Measurements from ENCODE around the gene C2orf68.
A peak's percentile ranks its signal among the peaks of the same experiment; 100 is the strongest.

The C2orf68 gene

DNA sequence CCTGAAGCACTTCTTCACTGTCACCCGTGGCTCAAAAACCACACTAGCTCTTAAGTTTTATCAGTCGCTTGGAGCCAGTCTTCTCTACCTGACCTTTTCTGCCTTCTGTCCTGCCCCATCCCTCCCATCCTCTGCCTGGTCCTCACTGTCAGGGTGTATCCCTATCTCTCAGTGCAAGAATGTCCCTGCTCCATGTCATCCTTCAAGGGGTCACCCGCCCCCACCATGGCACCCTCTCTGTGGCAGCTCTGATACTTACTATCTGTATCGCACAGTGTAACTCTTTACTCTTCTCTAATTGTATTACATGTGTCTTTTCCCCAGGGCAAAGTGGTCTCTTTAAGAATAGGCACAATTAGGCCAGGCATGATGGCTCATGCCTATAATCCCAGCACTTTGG is 23.2 kb downstream of the C2orf68 start:
- no peaks in the 10 kb centered on the region for H3K36me3 ChIP-seq (ENCODE audit: insufficient read depth, low read length)
- no peaks in the 10 kb centered on the region for H3K9me3 ChIP-seq (ENCODE audit: insufficient read depth, low read length, severe bottlenecking)
- no peak for DNase-seq
- H3K4me2 ChIP-seq (ENCODE audit: insufficient read depth, low read length), result no peak overlapping the region
- H3K4me1 ChIP-seq (ENCODE audit: insufficient read depth, low read length), result peaks cover 26% of the 10 kb centered on the region
- no peak overlapping the region for H2AFZ ChIP-seq (ENCODE audit: low read depth, low read length)
- H3K27me3 ChIP-seq (ENCODE audit: insufficient read depth, low read length, poor library complexity), result no peaks in the 10 kb centered on the region
- H3K4me3 ChIP-seq (ENCODE audit: low read depth in 1 of 2, low read length in 2 of 2), result no peak overlapping the region
- H3K27ac ChIP-seq (ENCODE audit: low read length), result no peak overlapping the region
- H3K9ac ChIP-seq (ENCODE audit: low read depth, low read length), result no peak overlapping the region
- H3K79me2 ChIP-seq (ENCODE audit: insufficient read depth, low read length), result peaks cover 10% of the 10 kb centered on the region; the same call in 1 of the 2 replicates
- ATAC-seq (ENCODE audit: insufficient read depth, low read depth), result no peak
- peaks cover 3% of the 10 kb centered on the region; the same call in 1 of the 2 replicates for H4K20me1 ChIP-seq (ENCODE audit: insufficient read depth, low read length)
- TF ChIP-seq EZH2 (IDR thresholded peaks at IDR 0.05; ENCODE audit: borderline replicate concordance, low read depth, low read length, severe bottlenecking), result no peak
- TF ChIP-seq, protein P1, sequence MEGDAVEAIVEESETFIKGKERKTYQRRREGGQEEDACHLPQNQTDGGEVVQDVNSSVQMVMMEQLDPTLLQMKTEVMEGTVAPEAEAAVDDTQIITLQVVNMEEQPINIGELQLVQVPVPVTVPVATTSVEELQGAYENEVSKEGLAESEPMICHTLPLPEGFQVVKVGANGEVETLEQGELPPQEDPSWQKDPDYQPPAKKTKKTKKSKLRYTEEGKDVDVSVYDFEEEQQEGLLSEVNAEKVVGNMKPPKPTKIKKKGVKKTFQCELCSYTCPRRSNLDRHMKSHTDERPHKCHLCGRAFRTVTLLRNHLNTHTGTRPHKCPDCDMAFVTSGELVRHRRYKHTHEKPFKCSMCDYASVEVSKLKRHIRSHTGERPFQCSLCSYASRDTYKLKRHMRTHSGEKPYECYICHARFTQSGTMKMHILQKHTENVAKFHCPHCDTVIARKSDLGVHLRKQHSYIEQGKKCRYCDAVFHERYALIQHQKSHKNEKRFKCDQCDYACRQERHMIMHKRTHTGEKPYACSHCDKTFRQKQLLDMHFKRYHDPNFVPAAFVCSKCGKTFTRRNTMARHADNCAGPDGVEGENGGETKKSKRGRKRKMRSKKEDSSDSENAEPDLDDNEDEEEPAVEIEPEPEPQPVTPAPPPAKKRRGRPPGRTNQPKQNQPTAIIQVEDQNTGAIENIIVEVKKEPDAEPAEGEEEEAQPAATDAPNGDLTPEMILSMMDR (IDR thresholded peaks at IDR 0.05; ENCODE audit: borderline replicate concordance, extremely low read depth, low read length, poor library complexity, severe bottlenecking), result no peak

DNA sequence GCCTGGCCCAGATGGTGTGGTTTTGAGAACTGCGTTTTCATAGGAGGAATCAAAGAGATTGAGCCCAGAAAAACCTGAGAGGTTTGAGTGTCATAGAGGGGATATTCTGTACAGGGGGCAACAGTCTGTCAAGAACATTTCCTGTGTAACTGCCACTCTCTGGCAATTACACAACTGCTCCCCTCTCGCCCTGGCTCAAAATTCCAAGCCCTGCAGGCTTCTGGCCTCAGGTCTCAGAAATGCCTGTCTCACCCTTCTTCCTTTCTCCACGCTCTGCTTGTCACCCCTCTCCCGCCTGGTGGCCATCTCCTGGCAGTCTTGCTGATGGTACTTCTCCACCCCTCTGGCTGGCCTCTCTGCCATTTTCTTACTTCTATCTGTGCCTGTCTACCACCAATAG is 23.6 kb downstream of the C2orf68 start:
- no peak for DNase-seq
- no peak for ATAC-seq (ENCODE audit: insufficient read depth, low read depth)
- Histone ChIP-seq H3K27me3 (ENCODE audit: insufficient read depth, low read length, poor library complexity) (no peaks in the 10 kb centered on the region), H3K4me1 (ENCODE audit: insufficient read depth, low read length) (peaks cover 29% of the 10 kb centered on the region), H3K27ac (ENCODE audit: low read length) (no peak overlapping the region), H4K20me1 (ENCODE audit: insufficient read depth, low read length) (peaks cover 3% of the 10 kb centered on the region; the same call in 1 of the 2 replicates), H3K79me2 (ENCODE audit: insufficient read depth, low read length) (peaks cover 10% of the 10 kb centered on the region; the same call in 1 of the 2 replicates), H3K4me3 (ENCODE audit: low read depth in 1 of 2, low read length in 2 of 2) (no peak overlapping the region), H2AFZ (ENCODE audit: low read depth, low read length) (no peak overlapping the region), H3K9me3 (ENCODE audit: insufficient read depth, low read length, severe bottlenecking) (no peaks in the 10 kb centered on the region), H3K9ac (ENCODE audit: low read depth, low read length) (no peak overlapping the region), H3K36me3 (ENCODE audit: insufficient read depth, low read length) (no peaks in the 10 kb centered on the region), H3K4me2 (ENCODE audit: insufficient read depth, low read length) (no peak overlapping the region)
- TF ChIP-seq, protein P1 (IDR thresholded peaks at IDR 0.05; ENCODE audit: borderline replicate concordance, extremely low read depth, low read length, poor library complexity, severe bottlenecking), result no peak
- TF ChIP-seq EZH2 (IDR thresholded peaks at IDR 0.05; ENCODE audit: borderline replicate concordance, low read depth, low read length, severe bottlenecking), result no peak

DNA sequence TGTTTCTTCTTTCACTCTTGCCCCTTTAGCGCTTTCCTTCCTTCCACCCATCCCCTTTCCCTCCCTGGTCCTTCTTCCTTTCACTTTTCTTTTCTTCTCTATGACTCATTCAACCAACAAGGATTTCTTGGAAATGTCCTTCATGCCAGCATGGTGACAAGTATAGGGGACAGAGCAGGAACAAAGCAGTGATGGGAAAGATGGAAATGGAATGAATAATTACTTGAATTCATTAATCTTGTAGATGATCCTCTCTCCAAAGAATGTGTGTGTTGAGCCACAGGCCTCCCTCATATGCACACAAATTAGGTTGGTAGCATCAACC is 26.1 kb downstream of the C2orf68 start:
- TF ChIP-seq, protein P1 (IDR thresholded peaks at IDR 0.05; ENCODE audit: borderline replicate concordance, extremely low read depth, low read length, poor library complexity, severe bottlenecking), result no peak
- no peak for TF ChIP-seq EZH2 (IDR thresholded peaks at IDR 0.05; ENCODE audit: borderline replicate concordance, low read depth, low read length, severe bottlenecking)
- Histone ChIP-seq H3K27me3 (ENCODE audit: insufficient read depth, low read length, poor library complexity) (no peaks in the 10 kb centered on the region), H3K4me3 (ENCODE audit: low read depth in 1 of 2, low read length in 2 of 2) (peak overlapping the region in 1 of 2 experiments; percentile 80; a peak in 2 of 4 replicates), H3K4me2 (ENCODE audit: insufficient read depth, low read length) (peak overlapping the region; percentile 86), H2AFZ (ENCODE audit: low read depth, low read length) (no peak overlapping the region), H3K9me3 (ENCODE audit: insufficient read depth, low read length, severe bottlenecking) (no peaks in the 10 kb centered on the region), H4K20me1 (ENCODE audit: insufficient read depth, low read length) (0 out of 2 replicates have a peak, but pooled peaks cover 3% of the 10 kb centered on the region), H3K36me3 (ENCODE audit: insufficient read depth, low read length) (no peaks in the 10 kb centered on the region), H3K4me1 (ENCODE audit: insufficient read depth, low read length) (peaks cover 29% of the 10 kb centered on the region), H3K27ac (ENCODE audit: low read length) (peak overlapping the region; percentile 70; the same call in 1 of the 2 replicates), H3K9ac (ENCODE audit: low read depth, low read length) (peak overlapping the region; percentile 75; the same call in 1 of the 2 replicates), H3K79me2 (ENCODE audit: insufficient read depth, low read length) (peaks cover 10% of the 10 kb centered on the region; the same call in 1 of the 2 replicates)
- no peak; the same call in 2 of the 3 replicates for ATAC-seq (ENCODE audit: insufficient read depth, low read depth)
- DNase-seq, result no peak

Data from DND-41 (cell line).